Kidney epithelial cell (primary cell): ENCODE measurements around the gene INHA. TPM values are rescaled to one million over a fixed set of nuclear protein-coding genes. Genes with fewer than 3 reads are reported as not detected.
A peak's percentile ranks its signal among the peaks of the same experiment; 100 is the strongest.

ENCODE experiments used
- DNase-seq: peaks from one replicate; pipeline ENCODE4 v3.0.0-alpha.2; 2010; ENCODE audit warnings: low read depth
- H3K27me3 ChIP-seq: 2 replicates; pipeline ENCODE4 v1.6.0; 2011; ENCODE audit warnings: low read length; ENCODE audit not compliant: control insufficient read depth, insufficient read depth
- H3K36me3 ChIP-seq: 2 replicates; pipeline ENCODE4 v1.5.1; 2011; ENCODE audit warnings: low read length; ENCODE audit not compliant: control insufficient read depth, insufficient read depth
- H3K4me3 ChIP-seq: 2 replicates; pipeline ENCODE4 v1.5.1; 2011; ENCODE audit warnings: low read depth, mild to moderate bottlenecking, control low read depth, low read length
- total RNA-seq: library from RNA; depleted of rRNA; stranded (reverse); fragments of >200 nt; gene quantifications from 2 replicates; pipeline ENCODE4 v1.2.3, GENCODE V29; 2015
- TF ChIP-seq, protein P1 (sequence below): IDR thresholded peaks from 2 replicates; pipeline ENCODE4 v1.5.1; 2011; ENCODE audit warnings: mild to moderate bottlenecking, moderate library complexity, low read length, control low read depth, inconsistent platforms; ENCODE audit not compliant: insufficient read depth, poor library complexity, severe bottlenecking

INHA gene
- total RNA-seq, 1 donor from 2014 or later, result not detected

DNA sequence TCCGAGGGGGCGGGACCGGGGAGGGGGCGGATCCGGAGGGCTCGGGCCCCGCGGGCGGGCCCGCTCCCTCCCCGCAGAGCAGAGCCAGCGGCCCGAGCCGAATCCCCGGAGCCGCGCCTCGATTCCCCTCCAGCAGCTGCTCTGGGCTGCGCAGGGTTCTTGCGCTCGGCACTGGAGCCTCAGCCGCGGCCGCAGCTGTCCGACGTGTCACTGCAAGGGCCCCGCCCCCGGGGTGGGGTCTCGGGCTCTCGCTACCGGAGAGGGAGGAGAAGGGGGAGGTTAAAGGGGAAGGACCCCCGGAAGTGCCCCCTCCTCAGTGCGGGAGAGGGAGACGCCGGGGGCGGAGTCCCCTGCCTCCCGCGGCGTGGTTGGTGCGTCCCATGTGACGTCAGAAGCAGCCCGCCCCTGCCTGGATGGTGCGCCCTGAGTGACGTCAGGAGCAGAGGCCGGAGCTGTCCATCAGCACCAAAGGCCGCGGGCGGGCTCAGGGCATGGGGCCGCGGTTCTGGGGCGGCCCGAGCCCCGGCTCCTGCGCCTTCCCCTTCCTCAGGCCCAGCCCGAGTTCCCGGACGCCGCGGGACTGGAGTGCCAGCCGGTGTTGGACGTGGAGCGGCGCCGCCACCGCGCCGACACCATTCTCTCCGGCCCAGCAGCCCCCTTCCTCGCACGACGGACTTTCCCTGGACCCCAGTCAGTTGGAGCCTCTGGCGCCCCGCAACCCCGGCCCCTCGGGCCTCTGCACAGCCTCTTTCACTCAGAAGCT is 28.3 kb upstream of the INHA start, which contains the start of the genes CHPF and TMEM198:
TSS of gene CHPF (minus strand) at position 214 of the 763 bp plus-strand sequence. CDS start 271 bp downstream, outside the sequence.
TSS of gene TMEM198 (plus strand) at position 433 of the 763 bp plus-strand sequence. CDS start 700 bp downstream, outside the sequence.
- peak; percentile 87 for DNase-seq
- Histone ChIP-seq H3K4me3 (peak within 1 kb of the TSS; percentile 78), H3K36me3 (peaks cover 5% of the 10 kb centered on the region), H3K27me3 (no peaks in the 10 kb centered on the region)
- TF ChIP-seq, protein P1, sequence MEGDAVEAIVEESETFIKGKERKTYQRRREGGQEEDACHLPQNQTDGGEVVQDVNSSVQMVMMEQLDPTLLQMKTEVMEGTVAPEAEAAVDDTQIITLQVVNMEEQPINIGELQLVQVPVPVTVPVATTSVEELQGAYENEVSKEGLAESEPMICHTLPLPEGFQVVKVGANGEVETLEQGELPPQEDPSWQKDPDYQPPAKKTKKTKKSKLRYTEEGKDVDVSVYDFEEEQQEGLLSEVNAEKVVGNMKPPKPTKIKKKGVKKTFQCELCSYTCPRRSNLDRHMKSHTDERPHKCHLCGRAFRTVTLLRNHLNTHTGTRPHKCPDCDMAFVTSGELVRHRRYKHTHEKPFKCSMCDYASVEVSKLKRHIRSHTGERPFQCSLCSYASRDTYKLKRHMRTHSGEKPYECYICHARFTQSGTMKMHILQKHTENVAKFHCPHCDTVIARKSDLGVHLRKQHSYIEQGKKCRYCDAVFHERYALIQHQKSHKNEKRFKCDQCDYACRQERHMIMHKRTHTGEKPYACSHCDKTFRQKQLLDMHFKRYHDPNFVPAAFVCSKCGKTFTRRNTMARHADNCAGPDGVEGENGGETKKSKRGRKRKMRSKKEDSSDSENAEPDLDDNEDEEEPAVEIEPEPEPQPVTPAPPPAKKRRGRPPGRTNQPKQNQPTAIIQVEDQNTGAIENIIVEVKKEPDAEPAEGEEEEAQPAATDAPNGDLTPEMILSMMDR, result no peak

DNA sequence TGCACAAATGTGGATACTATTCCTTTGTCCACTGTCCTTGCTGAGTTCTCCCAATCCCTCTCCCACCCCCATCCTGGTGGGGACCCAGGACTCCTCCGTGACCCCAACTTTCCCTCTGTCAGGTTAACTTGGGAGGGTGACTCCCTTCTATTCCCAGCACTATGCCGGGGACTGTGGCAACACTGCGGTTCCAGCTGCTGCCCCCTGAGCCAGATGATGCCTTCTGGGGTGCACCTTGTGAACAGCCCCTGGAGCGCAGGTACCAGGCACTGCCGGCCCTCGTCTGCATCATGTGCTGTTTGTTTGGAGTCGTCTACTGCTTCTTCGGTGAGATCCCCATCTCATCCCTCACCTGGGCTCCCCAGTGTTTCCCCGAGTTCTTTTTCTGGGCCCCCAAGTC is 27.5 kb upstream of the INHA start:
- TF ChIP-seq, protein P1, result no peak
- peaks cover 5% of the 10 kb centered on the region for H3K36me3 ChIP-seq
- H3K4me3 ChIP-seq, result no peak overlapping the region
- no peak for DNase-seq
- H3K27me3 ChIP-seq, result no peaks in the 10 kb centered on the region

DNA sequence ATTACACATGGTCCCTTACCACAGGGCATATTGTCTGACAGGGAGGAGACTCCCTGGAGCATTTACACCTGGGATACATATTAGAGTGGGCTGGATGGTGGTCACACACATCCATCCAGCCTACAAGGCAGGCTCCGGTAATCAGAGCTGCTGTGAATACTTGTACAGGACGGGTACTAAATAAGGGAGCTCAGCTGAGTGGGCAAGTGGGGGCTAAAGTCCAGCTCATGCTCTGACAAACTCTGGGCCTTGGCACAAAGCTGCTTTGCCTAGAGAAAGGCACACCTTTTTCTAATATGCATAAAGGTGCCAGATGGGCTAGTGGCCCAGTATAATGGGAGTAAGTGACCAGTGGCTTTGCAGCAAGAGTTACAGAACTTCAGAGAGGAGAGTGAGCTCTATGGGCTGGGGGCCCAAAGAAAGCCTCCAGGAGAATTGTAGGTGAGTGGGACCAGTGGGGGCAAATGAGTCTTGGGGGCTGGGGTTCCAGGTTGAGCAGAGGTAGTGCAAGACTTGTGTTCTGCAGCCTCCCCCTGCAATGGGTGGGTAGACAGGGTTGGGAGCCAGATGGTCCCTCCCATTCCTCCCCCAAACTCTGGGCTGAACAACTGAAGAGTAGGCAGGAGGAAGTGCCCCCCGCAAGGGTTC is 26.7 kb upstream of the INHA start:
- Histone ChIP-seq H3K4me3 (no peak overlapping the region), H3K36me3 (peaks cover under 1% of the 10 kb centered on the region), H3K27me3 (no peaks in the 10 kb centered on the region)
- DNase-seq, result no peak
- TF ChIP-seq, protein P1, result no peak

DNA sequence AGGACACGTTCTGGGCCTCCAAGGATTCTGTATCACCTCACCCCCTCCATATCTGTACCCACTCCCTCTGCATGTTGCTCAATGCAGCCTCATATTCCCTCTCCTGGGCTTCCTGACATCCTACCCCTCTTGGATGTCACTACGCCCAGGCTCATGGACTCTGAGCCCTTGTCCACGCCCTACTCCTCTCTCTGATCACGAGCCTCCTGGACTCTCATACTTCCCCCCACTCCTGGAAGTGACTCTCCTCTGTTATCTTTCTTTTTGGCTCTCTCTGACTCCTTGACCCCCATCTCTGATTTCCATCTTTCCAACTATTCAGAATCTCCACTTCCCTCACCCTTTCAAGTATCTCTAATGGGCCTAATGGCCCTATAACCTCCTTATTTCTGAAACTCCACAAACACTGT is 26.2 kb upstream of the INHA start:
- H3K36me3 ChIP-seq, result no peaks in the 10 kb centered on the region
- DNase-seq, result no peak
- no peak overlapping the region for H3K4me3 ChIP-seq
- TF ChIP-seq, protein P1, result no peak
- H3K27me3 ChIP-seq, result no peaks in the 10 kb centered on the region

DNA sequence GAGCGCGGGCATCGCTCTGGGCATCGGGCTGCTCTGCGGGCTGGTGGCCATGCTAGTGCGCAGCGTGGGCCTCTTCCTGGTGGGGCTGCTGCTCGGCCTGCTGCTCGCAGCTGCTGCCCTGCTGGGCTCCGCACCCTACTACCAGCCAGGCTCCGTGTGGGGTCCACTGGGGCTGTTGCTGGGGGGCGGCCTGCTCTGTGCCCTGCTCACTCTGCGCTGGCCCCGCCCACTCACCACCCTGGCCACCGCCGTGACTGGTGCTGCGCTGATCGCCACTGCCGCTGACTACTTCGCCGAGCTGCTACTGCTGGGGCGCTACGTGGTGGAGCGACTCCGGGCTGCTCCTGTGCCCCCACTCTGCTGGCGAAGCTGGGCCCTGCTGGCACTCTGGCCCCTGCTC is 24.5 kb upstream of the INHA start:
- TF ChIP-seq, protein P1, result no peak
- no peak for DNase-seq
- Histone ChIP-seq H3K36me3 (no peaks in the 10 kb centered on the region), H3K27me3 (peaks cover 1% of the 10 kb centered on the region), H3K4me3 (no peak overlapping the region)
